ENCODE results near the gene KRT2. TPM values are rescaled to one million over a fixed set of nuclear protein-coding genes. Genes with fewer than 3 reads are reported as not detected.

KRT2 gene
- total and polyA plus RNA-seq, 12 donors, result not detected

GRCh38 chr12:52694151-52694550 is 42.1 kb upstream of the KRT2 start:
- Histone ChIP-seq H3K9me3 (no peaks in the 10 kb centered on the region), H3K4me3 (no peak overlapping the region), H3K4me1 (peaks cover 0 to 19% (median 13%) of the 10 kb centered on the region in 9 donors), H3K27ac (no peak overlapping the region), H3K36me3 (no peaks in the 10 kb centered on the region), H3K27me3 (peaks cover 0 to 69% (median 46%) of the 10 kb centered on the region in 7 donors)
- no peak for ATAC-seq
- intact Hi-C loops (cut with DNase I), result no loop called here
- 81 to 91% methylated on average over 6 of the region's 6 CpGs for WGBS, 2 donors
- TF ChIP-seq CTCF (IDR thresholded peaks at IDR 0.05), result no peak
- DNase-seq, result no peak

- TF ChIP-seq CTCF (IDR thresholded peaks at IDR 0.05), result no peak
- Histone ChIP-seq H3K9me3 (no peaks in the 10 kb centered on the region), H3K27me3 (peaks cover 0 to 77% (median 53%) of the 10 kb centered on the region in 7 donors), H3K4me1 (peaks cover 0 to 12% (median 9%) of the 10 kb centered on the region in 9 donors), H3K36me3 (no peaks in the 10 kb centered on the region), H3K4me3 (no peak overlapping the region), H3K27ac (no peak overlapping the region)
- WGBS, 2 donors, result 71 to 83% methylated on average over 5 of the region's 5 CpGs
- no peak for ATAC-seq
- DNase-seq, result no peak
- intact Hi-C loops (cut with DNase I), result no loop called here
These were observed 41.2 kb upstream of the KRT2 start for GRCh38 chr12:52693261-52693660.

GRCh38 chr12:52692254-52692653 is 40.2 kb upstream of the KRT2 start:
- DNase-seq, result no peak
- intact Hi-C loops (cut with DNase I), result no loop called here
- TF ChIP-seq CTCF (IDR thresholded peaks at IDR 0.05), result no peak
- Histone ChIP-seq H3K4me3 (no peak overlapping the region), H3K4me1 (peaks cover 0 to 12% (median 9%) of the 10 kb centered on the region in 9 donors), H3K36me3 (no peaks in the 10 kb centered on the region), H3K9me3 (no peaks in the 10 kb centered on the region), H3K27ac (no peak overlapping the region), H3K27me3 (peaks cover 0 to 77% (median 57%) of the 10 kb centered on the region in 7 donors)
- no peak for ATAC-seq
- 61 to 76% methylated on average over 8 of the region's 8 CpGs for WGBS, 2 donors

GRCh38 chr12:52691841-52692150 is 39.8 kb upstream of the KRT2 start:
- DNase-seq, result no peak
- H3K36me3 ChIP-seq, result no peaks in the 10 kb centered on the region
- peaks cover 0 to 12% (median 9%) of the 10 kb centered on the region in 9 donors for H3K4me1 ChIP-seq
- H3K4me3 ChIP-seq, result no peak overlapping the region
- WGBS, 2 donors, result 55 to 64% methylated on average over 2 of the region's 2 CpGs
- intact Hi-C loops (cut with DNase I), result no loop called here
- H3K27me3 ChIP-seq, result peaks cover 0 to 77% (median 59%) of the 10 kb centered on the region in 7 donors
- no peak overlapping the region for H3K27ac ChIP-seq
- H3K9me3 ChIP-seq, result no peaks in the 10 kb centered on the region
- ATAC-seq, result no peak
- TF ChIP-seq CTCF (IDR thresholded peaks at IDR 0.05), result no peak
